Fibroblast of upper back skin (primary cell): ENCODE data around the gene ARHGAP5.
A peak's percentile ranks its signal among the peaks of the same experiment; 100 is the strongest.
"Not testable (repeated sequence)": the region's sequence is repeated elsewhere in the genome, so short reads cannot be mapped to it uniquely, and the experiment has no call there.

ENCODE experiments used
- DNase-seq: peaks from one replicate; pipeline ENCODE4 v3.0.0-alpha.2; 2013

Gene ARHGAP5

DNA sequence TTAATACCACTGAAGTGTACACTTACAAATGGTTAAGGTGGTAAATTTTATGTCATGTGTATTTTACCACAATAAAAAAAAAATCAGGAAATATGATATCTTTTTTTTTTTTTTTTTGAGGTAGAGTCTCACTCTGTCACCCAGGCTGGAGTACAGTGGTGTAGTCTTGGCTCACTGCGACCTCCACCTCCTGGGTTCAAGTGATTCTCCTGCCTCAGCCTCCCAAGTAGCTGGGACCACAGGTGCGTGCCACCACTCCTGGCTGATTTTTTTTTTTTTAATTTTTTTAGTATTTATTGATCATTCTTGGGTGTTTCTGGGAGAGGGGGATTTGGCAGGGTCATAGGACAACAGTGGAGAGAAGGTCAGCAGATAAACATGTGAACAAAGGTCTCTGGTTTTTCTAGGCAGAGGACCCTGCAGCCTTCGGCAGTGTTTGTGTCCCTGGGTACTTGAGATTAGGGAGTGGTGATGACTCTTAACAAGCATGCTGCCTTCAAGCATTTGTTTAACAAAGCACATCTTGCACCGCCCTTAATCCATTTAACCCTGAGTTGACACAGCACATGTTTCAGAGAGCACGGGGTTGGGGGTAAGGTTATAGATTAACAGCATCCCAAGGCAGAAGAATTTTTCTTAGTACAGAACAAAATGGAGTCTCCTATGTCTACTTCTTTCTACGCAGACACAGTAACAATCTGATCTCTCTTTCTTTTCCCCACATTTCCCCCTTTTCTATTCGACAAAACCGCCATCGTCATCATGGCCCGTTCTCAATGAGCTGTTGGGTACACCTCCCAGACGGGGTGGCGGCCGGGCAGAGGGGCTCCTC, 50.0 kb downstream of the ARHGAP5 start:
- not testable (repeated sequence) for DNase-seq

- not testable (repeated sequence) for DNase-seq
Observed at GRCh38 chr14:32127731-32128654, 50.9 kb downstream of the ARHGAP5 start.

DNA sequence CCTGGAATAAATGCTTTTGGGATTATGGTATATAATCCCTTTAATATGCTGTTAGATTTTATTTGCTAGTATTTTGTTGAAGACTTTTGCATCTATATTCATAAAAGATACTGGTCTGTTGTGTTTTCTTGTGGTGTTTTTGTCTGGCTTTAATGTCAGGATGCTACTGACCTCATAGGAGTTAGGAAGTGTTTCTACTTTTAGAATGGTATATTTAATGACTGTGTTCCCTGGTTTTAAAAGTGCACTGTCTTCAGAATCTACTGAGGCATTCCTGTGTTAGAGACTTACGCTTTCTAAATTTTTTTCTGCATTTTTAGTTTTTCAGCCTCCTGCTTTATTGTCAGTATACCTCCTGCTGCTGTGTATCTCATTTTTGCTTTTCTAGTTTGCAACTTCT, 51.6 kb downstream of the ARHGAP5 start:
- DNase-seq: no peak

DNA sequence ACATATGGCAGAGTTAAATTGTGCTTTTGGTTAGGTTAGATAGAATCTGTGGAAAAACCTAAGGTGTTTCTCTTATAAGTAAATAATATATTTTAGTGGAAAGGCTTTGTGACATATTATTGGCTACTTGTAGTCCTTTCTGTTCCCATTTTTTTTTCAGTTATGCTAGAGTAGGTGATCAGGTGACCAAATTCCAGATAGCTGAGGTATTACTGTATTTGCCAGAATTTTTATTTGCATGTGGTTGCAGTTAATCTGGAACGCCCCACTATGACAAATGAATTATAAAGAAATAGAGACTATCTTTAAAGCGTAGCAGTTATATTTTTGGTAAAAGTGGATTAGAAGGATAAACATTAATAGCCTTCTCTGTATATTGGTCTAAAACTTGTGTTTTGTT, 52.0 kb downstream of the ARHGAP5 start:
- peak; percentile 75 for DNase-seq

- not testable (repeated sequence) for DNase-seq
Observed at GRCh38 chr14:32131689-32132088, 54.6 kb downstream of the ARHGAP5 start.

DNA sequence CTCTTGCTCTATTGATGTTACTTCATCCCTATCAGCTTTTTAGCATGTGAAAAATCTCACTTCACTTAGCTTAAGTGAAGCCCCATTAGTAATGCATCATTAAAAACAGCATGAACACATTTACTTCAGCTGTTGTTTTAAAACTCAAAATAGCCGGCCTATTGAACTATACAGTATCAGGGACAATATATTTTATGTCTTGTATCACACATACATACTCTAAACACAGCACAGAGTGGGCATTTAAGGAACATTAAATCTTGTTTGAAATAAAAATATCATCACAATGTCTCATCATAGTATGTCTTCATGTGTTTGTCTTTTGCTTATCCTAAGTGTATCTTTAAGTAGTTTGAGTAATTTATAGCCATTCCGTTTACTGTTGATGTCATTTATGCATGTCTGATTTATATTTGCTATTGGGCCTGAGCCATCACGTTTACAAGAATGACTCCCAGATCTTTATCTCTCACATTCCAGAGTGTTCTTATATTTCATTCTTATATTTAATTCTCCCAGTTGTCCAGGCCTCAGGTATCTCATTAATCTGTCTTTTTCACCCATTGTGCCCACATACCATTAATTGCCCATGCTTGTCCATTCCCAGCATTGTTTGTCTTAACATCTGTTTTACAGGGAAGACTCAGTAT, 57.5 kb downstream of the ARHGAP5 start:
- DNase-seq: peak; percentile 84

DNA sequence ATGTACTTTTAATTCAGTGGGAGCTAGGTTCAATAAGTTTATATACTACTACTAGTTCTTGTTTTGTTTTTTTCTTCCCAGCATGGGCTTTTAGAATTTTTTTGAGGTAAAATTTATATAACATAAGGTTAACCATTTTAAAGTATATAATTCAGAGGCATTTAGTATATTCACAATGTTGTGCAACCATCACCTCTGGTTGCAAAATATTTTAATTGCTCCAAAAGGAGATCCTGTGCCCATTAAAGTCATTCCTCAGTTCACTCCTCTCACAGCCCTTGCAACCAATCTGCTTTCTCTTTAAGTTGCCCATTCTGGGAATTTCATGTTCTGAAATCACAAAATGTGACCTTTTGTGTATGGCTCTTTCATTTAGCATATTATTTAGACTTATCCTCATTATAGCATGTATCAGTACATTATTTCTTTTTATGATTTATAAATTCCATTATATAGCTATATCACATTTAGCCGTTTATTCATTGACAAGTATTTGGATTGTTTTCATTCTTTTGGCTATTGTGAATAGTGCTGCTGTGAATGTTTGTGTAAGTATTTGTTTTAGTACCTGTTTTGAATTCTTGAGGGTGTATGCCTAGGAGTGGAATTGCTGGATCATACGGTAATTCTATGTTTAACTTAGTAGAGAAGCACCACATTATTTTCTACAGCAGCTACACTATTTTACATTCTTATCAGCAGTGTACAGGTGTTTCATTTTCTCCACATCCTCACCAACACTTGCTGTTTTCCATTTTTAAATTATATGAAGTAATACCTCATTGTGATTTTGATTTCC, 59.1 kb downstream of the ARHGAP5 start:
- DNase-seq: no peak

DNA sequence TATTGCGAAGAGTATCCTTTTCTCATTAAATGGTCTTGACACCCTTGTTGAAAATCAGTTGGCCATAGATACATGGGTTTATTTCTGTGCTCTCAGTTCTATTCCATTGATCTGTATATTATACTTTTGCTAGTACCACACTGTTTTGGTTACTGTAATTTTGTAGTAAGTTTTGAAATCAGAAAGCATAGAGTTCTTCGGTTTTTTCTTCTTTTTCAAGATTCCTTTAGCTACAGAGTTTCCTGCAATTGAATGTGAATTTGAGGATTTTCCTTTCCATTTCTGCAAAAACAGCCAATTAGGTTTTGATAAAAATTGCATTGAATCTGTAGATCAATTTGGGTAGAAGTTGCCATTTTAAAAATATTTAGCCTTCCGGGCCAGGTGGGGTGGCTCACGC, 60.2 kb downstream of the ARHGAP5 start:
- no peak for DNase-seq

DNA sequence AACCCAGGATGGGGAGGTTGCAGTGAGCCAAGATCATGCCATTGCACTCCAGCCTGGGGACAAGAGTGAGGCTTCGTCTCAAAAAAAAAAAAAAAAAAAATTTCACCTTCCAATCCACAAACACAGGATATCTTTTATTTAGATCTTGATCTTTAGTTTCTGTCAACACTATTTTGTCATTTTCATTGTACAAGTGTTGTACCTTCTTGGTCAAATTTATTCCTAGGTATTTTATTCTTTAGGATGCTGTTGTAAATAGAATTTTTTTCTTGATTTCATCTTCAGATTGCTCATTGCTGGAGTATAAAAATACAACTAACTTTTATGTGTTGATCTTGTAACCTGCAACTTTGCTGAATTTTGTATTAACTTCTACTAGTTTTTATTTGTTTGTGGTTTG, 60.8 kb downstream of the ARHGAP5 start:
- DNase-seq: no peak

DNA sequence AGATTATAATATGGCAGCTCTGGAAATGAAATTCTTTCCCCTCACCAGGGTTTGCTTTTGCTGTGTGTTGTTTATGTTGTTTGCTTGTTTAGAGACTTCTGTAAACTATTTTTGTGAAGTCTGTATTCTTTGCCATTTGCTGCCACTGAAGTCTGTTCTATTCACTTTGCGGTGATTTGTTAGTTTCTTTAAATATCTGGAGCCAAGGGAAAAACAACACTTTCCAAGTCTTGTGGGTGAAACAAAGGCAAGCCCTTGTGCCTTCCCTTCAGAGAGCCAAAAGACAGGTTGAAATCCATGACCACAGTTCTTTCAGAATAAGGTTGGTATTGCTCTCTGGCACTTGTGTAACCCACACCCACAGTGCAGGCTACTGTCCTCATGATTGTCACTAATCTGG, 65.2 kb downstream of the ARHGAP5 start:
- DNase-seq: no peak

DNA sequence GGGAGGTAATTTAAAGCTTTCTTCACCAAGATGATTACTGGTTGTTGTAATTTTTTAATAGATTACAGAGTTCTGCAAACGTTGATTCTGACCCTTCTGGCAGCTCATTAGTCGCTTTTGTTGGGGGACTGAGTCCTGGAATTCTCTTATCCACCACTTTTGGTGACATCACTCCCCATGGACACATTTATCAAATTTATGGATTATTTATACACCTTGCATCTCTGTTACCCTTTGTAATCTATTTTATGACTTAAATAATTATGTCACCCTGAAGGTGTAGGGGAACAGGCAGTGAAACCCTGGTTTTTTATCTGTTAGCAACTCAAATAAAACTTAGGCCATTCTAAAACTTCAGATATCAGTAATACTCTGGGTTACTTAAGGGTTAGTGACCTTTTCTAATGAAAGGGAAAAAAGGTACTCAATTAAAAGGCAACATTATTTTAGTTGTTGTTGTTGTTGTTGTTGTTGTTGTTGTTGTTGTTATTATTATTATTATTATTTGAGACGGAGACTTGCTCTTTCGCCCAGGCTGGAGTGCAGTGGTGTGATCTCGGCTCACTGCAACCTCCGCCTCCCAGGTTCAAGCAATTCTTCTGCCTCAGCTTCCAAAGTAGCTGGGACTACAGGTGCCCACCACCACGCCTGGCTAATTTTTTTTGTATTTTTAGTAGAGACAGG, 65.8 kb downstream of the ARHGAP5 start:
- no peak for DNase-seq

GRCh38 chr14:32150392-32150791, 73.3 kb downstream of the ARHGAP5 start:
- DNase-seq: no peak

GRCh38 chr14:32166029-32166428, 88.9 kb downstream of the ARHGAP5 start:
- no peak for DNase-seq

DNA sequence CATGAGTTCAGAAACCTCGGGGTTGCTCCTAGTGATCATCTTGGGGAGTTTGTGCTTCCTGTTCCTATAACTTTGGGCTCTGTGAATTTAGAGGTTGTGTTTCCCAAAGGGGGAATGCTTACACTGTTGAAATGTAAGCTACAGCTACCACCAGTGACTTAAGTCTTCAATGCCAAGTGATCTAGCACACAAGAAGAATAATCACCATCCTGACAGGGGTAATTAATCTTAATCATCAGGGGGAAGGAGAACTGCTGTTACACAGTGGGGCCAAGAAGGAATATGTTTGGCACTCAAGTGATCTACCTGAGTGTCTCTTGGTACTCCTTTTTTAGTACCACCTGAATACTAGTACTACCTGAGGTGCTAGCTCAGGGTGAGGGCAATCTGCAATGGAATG, 89.8 kb downstream of the ARHGAP5 start:
- no peak for DNase-seq

- DNase-seq: no peak
Observed at GRCh38 chr14:32167907-32168306, 90.8 kb downstream of the ARHGAP5 start.

GRCh38 chr14:32169191-32169590, 92.1 kb downstream of the ARHGAP5 start:
- peak; percentile 5 for DNase-seq

DNA sequence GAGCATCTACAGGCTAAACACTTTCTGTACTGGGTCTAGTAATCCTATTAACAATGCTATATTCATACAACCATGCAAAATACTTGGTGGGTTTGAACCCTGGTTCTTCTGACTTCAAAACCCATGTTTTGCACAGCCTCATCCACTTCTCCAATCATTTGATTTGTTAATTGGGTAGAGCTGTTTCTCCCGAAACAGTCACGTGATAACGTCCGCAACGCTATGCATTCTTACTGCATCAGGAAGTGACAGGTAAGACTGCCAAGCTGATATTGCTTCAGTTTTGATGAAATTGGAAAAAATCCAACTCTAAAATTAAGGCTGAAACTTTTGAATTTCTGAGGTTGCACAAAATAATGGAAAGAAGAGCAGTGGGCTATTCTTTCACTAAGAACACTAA, 94.4 kb downstream of the ARHGAP5 start:
- DNase-seq: no peak

DNA sequence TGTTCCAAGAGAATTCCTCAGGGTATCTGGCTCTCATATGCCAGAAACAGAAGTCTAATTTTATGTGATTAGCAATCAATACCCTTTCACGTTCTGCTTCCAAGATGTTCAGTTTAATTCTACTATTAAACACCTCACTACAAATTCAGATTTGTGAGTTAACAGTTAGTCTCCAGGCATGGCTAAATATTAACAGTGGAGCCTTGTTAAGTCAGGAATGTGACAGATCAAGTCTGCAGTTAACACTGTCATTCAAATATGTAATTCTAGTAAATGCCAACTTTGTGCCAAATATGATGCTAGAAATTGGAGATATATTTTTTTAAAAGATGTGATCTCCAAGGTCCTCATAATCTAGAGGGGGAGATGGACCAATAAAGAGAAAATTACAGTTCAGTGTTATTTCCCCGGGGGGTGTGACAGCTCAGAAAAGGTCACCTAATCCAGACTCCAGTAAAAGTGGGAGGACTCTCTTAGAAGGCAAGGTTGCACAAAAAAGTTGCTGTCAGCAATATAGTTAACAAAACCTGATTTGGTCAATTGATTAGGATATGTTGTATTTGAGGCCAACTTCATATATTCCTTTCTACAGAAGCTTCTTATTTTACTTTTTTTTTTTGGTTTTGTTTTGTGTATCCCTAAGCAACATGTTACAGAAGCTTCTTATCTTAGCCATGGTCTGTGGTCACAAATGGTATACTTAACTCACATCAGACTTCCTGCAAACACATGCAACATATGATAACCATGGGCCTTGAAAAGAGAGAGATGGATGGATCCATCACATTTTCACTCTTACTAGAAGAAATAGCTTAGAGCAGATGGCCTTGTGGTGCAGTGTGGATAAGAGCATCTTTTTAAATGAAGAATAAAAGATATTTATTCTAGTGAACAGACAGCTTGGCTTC, 106.3 kb downstream of the ARHGAP5 start:
- no peak for DNase-seq

- DNase-seq: no peak
Observed at GRCh38 chr14:32185097-32185496, 108.0 kb downstream of the ARHGAP5 start.

DNA sequence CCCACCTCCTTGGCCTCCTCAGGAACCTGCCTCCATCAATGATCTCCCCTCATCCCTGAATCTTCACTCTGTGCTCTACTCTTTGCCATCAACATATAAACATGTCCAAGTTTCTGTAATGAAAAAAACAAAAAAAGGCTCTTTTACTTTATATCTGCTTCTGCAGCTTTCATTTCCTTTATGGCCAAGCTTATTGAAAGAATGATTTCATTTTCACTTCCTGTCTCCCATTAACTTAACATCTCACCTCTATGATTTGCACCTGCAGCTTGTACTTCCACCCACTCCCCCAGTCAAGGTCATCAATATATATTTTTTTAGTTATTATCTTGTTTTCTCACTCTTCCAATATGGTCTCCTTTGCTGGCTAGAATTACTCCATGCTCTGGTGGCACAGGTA, 109.1 kb downstream of the ARHGAP5 start:
- no peak for DNase-seq

DNA sequence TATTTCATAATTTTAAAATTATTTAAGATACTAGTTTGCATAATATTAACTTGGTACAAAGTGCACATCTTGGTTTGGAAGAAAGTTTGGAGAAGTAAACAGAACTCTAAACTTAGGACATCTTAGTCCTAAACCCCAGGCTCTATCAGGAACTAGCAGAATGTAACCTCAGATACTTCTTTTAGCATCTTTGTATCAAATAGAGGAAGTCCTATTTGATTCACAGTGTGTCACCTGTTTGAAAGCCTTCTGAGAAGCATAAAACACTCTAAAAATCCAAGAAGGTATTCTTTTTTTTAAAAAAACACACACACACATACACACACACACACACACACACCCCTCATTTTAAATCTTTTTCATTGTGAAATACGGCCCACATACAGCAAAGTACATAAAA, 112.7 kb downstream of the ARHGAP5 start:
- DNase-seq: no peak
